Tibial artery (tissue), 4 donors: ENCODE data around the gene GTF3C2.

ENCODE experiments used
- DNase-seq, 2 donors: peaks; one replicate each; pipeline ENCODE4 v3.0.0-alpha.2; 2019
- H3K27ac ChIP-seq, 2 donors: fragments of 200-600 bp; sonication (generic) in 1 of 2; 1 replicate in 1 of 2; 2 replicates in 1 of 2; pipeline ENCODE4 v1.5.1; 2018 to 2019; ENCODE audit warnings: mild to moderate bottlenecking in 1 of 2
- H3K27me3 ChIP-seq, 2 donors: fragments of 200-600 bp; sonication (generic) in 1 of 2; one replicate each; pipeline versions ENCODE4 v1.5.1 to v1.6.0; 2016 to 2019
- H3K36me3 ChIP-seq, 3 donors: fragments of 200-600 bp; sonication (generic) in 2 of 3; one replicate each; pipeline ENCODE4 v1.5.1; 2016 to 2019; ENCODE audit warnings: mild to moderate bottlenecking in 2 of 3
- H3K4me1 ChIP-seq, 4 donors: fragments of 200-600 bp; sonication (generic) in 2 of 4; 1 replicate in 3 of 4; 2 replicates in 1 of 4; pipeline ENCODE4 v1.5.1; 2016 to 2019
- H3K4me3 ChIP-seq, 2 donors: fragments of 200-600 bp; sonication (generic) in 1 of 2; 1 replicate in 1 of 2; 2 replicates in 1 of 2; pipeline ENCODE4 v1.5.1; 2018 to 2019; ENCODE audit warnings: mild to moderate bottlenecking in 2 of 2
- H3K9me3 ChIP-seq, 3 donors: fragments of 200-600 bp; sonication (generic) in 1 of 3; one replicate each; pipeline ENCODE4 v1.5.1; 2016 to 2019
- CTCF ChIP-seq, 2 experiments: fragments of 200-600 bp in 1 of 2; fragments of 450-650 bp in 1 of 2; IDR thresholded peaks; one replicate each; pipeline ENCODE4 v1.5.1; 2017 to 2019; ENCODE audit warnings: antibody characterized with exemption in 2 of 2, mild to moderate bottlenecking in 1 of 2, moderate library complexity in 1 of 2
- intact Hi-C: fragments of 100-400 bp; cut with DNase I; formaldehyde crosslinking; loops from one replicate; pipeline ENCODE4 v1.15.0; 2023; ENCODE audit warnings: low total_unique reads

The GTF3C2 gene

GRCh38 chr2:27378096-27378808 is 21.7 kb upstream of the GTF3C2 start:
- no peak for TF ChIP-seq CTCF (IDR thresholded peaks at IDR 0.05)
- no peak overlapping the region for H3K27ac ChIP-seq
- DNase-seq, result no peak
- H3K27me3 ChIP-seq, result no peaks in the 10 kb centered on the region
- H3K4me1 ChIP-seq, result peaks cover 0 to 28% (median 18%) of the 10 kb centered on the region in 4 donors
- peaks cover 43 to 70% (median 54%) of the 10 kb centered on the region in 3 donors for H3K36me3 ChIP-seq
- intact Hi-C loops, result no loop called here
- no peaks in the 10 kb centered on the region for H3K9me3 ChIP-seq
- no peak overlapping the region for H3K4me3 ChIP-seq

- Histone ChIP-seq H3K4me1 (peaks cover 0 to 32% (median 18%) of the 10 kb centered on the region in 4 donors), H3K27me3 (no peaks in the 10 kb centered on the region), H3K9me3 (no peaks in the 10 kb centered on the region), H3K4me3 (no peak overlapping the region), H3K36me3 (peaks cover 48 to 71% (median 59%) of the 10 kb centered on the region in 3 donors), H3K27ac (no peak overlapping the region)
- no peak for TF ChIP-seq CTCF (IDR thresholded peaks at IDR 0.05)
- intact Hi-C loops, result no loop called here
- DNase-seq, result no peak
Measured at GRCh38 chr2:27377618-27378095, 21.1 kb upstream of the GTF3C2 start.

- intact Hi-C loops, result no loop called here
- H3K9me3 ChIP-seq, result no peaks in the 10 kb centered on the region
- H3K4me1 ChIP-seq, result peaks cover 0 to 38% (median 24%) of the 10 kb centered on the region in 4 donors
- DNase-seq, result no peak
- TF ChIP-seq CTCF (IDR thresholded peaks at IDR 0.05), result no peak
- no peaks in the 10 kb centered on the region for H3K27me3 ChIP-seq
- H3K4me3 ChIP-seq, result no peak overlapping the region
- no peak overlapping the region for H3K27ac ChIP-seq
- H3K36me3 ChIP-seq, result peaks cover 48 to 71% (median 60%) of the 10 kb centered on the region in 3 donors
Measured at GRCh38 chr2:27376866-27377617, 20.5 kb upstream of the GTF3C2 start.

GRCh38 chr2:27376151-27376865 is 19.7 kb upstream of the GTF3C2 start:
- intact Hi-C loops, result no loop called here
- no peak for TF ChIP-seq CTCF (IDR thresholded peaks at IDR 0.05)
- no peak for DNase-seq
- Histone ChIP-seq H3K36me3 (peaks cover 48 to 69% (median 60%) of the 10 kb centered on the region in 3 donors), H3K9me3 (no peaks in the 10 kb centered on the region), H3K4me3 (no peak overlapping the region), H3K27ac (no peak overlapping the region), H3K4me1 (peaks cover 0 to 43% (median 29%) of the 10 kb centered on the region in 4 donors), H3K27me3 (no peaks in the 10 kb centered on the region)

- peaks cover 0 to 44% (median 30%) of the 10 kb centered on the region in 4 donors for H3K4me1 ChIP-seq
- no peak for DNase-seq
- peaks cover 48 to 69% (median 60%) of the 10 kb centered on the region in 3 donors for H3K36me3 ChIP-seq
- H3K27me3 ChIP-seq, result no peaks in the 10 kb centered on the region
- H3K4me3 ChIP-seq, result no peak overlapping the region
- no peaks in the 10 kb centered on the region for H3K9me3 ChIP-seq
- no peak overlapping the region for H3K27ac ChIP-seq
- intact Hi-C loops, result no loop called here
- TF ChIP-seq CTCF (IDR thresholded peaks at IDR 0.05), result no peak
Measured at GRCh38 chr2:27375513-27376099, 19.0 kb upstream of the GTF3C2 start.
